ENCODE measurements around the gene ALOX15B.

The ALOX15B gene

DNA sequence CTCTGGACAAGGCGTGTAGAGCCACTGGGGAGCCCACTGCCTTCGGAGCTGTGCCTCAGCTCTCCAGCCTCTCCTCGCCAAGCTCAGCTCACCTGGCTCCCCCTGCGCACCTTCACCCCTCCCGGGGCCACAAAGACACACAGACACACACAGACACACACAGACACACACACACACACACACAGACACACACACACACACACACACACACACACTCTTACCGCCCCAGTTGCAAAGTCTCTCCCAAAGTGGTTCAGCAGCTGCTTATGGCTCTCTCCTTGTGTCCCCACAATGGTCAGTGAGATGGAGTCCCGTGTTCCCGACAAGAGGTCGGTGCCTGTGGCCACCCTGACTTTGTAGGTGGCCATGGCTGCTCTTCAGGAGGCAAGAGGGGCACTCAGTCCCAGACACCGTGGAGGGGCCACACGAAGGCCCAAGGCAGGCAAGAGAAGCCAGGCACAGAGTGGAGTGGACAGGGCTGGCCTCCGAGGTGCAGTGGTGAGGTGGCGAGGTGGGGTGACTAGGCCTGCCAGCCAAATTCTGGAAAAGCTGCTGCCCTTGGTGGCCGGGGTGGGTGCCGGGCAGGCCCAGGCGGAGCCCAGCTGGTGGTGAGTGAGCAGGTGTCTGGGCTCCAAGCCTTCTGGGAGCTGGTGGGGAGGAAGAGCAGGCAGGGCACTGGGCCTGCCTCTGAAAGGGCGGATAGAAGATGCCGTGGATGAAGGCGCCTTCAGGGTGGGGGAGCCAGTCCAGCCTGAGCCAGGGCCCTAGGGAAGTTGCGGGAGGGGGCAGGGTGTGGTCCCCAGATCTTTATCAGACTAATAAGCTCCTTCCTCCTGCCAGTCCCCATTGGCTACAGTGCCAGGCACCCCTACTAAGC, 48.5 kb downstream of the ALOX15B start, which contains the start of gene ALOX12B:
Gene ALOX12B (minus strand): TSS at position 642 of the 877 bp plus-strand sequence. CDS start 274 bp downstream, at position 368.
- H3K4me3 ChIP-seq (ENCODE audit: low read depth, low read length): no peak within 1 kb of the TSS
- TF ChIP-seq, protein P1, sequence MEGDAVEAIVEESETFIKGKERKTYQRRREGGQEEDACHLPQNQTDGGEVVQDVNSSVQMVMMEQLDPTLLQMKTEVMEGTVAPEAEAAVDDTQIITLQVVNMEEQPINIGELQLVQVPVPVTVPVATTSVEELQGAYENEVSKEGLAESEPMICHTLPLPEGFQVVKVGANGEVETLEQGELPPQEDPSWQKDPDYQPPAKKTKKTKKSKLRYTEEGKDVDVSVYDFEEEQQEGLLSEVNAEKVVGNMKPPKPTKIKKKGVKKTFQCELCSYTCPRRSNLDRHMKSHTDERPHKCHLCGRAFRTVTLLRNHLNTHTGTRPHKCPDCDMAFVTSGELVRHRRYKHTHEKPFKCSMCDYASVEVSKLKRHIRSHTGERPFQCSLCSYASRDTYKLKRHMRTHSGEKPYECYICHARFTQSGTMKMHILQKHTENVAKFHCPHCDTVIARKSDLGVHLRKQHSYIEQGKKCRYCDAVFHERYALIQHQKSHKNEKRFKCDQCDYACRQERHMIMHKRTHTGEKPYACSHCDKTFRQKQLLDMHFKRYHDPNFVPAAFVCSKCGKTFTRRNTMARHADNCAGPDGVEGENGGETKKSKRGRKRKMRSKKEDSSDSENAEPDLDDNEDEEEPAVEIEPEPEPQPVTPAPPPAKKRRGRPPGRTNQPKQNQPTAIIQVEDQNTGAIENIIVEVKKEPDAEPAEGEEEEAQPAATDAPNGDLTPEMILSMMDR (IDR thresholded peaks at IDR 0.05; ENCODE audit: low read depth, low read length): no peak

DNA sequence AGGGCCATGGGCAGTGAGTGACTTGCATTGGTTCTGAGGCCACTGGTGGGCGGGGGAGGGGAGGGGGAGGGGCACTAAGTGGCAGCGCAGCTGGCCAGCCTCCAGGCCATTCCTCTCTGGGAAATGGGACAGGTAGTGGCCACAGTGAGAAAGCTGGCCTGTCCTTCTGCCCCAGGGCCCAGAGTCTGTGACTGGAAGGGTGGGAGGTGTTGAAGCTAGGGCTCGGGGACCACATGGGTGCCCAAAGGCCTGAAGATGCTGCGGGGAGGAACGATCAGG, 49.0 kb downstream of the ALOX15B start:
- TF ChIP-seq, protein P1 (IDR thresholded peaks at IDR 0.05; ENCODE audit: low read depth, low read length): no peak
- no peak overlapping the region for H3K4me3 ChIP-seq (ENCODE audit: low read depth, low read length)

DNA sequence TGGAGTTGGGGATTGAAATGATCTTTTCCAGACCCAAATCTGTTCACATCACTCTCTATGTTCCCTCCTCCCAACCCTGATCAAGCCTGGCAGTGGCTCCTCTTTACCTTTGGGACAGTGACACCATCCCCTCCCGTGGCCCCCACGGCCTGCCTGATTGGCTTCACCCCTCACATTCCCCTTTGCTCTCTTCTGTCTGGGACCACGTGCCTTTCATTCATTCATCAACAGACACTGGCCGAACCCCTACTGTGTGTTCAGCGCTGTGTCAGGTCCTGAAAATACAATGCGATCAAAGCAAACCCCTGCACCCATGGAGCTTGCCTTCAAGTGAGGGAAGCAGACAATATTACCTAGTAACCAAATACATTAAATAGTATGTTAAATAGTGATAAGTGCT, 50.9 kb downstream of the ALOX15B start:
- no peak overlapping the region for H3K4me3 ChIP-seq (ENCODE audit: low read depth, low read length)
- TF ChIP-seq, protein P1 (IDR thresholded peaks at IDR 0.05; ENCODE audit: low read depth, low read length): no peak

DNA sequence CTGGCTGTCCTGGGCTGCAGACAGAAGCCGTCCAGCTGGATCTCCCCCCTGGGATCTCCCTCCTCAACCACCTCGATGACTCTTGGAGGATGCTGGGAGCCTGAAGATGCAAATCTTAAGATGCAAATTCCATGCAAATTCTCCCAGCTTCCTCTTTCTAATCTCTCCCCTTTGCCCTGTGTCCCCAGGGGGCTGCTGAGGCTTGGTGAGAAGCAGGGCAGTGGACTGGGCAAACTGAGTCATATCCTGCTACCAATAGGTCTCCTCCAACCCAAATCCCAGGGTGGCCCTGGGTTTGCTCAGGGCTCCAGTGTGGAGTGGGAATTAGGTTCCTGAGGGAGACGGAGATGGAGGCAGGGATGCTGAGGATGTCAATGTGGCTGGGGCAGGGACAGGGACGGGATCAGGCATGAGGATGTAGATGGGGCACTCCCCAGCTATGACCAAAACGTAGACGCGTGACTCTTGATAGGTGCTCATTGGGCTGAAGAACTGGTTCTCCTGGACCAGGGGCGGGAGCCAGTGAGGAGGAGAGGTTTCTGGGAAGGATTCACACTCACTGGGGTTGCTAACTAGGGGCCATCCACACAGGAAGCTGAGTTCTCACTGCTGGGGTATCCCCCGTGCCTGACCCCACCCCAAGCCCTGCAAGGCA, 52.3 kb downstream of the ALOX15B start:
- TF ChIP-seq, protein P1 (IDR thresholded peaks at IDR 0.05; ENCODE audit: low read depth, low read length): no peak
- no peak overlapping the region for H3K4me3 ChIP-seq (ENCODE audit: low read depth, low read length)

DNA sequence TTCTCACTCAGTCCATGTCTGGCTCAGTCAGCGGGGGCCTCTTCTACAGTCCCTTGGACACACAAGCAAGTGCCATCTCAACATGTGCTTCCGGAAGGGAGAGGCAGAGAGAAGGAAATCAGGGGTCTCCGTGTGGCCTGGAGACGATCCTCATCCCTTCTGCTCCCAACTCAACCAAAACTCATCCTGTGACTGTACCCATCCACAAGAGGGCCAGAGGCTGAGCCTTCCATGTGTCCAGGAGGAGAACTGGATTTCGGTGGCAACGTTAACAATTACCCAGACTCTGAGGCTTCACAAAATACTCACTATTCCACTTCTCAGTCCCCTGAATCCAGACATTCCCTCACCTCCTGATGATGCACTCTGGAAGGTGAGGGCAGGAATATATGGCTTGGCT, 56.5 kb downstream of the ALOX15B start:
- TF ChIP-seq, protein P1 (IDR thresholded peaks at IDR 0.05; ENCODE audit: low read depth, low read length): no peak
- no peak overlapping the region for H3K4me3 ChIP-seq (ENCODE audit: low read depth, low read length)

DNA sequence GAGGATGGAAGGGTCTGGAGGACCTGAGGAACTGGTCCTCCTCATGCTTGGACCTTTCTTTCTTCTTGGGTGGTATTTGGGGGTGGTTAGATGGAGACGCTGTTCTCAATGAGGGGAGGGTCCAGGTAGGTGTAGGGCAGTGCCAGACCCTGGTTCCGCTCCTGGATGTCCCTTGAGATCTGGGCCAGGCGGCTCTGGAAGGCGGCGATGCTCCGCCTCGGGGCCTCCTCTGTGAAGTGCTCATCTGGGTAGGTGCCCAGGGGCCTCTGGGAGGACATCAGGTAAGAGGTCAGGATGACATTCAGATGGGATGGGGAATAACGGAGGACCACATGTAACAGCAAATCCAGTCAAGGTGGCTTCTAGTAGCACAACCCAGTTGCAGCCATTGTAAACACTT, 57.7 kb downstream of the ALOX15B start:
- TF ChIP-seq, protein P1 (IDR thresholded peaks at IDR 0.05; ENCODE audit: low read depth, low read length): no peak
- no peak overlapping the region for H3K4me3 ChIP-seq (ENCODE audit: low read depth, low read length)
